ELF-1 (cell line): ENCODE measurements around the gene MPHOSPH8.
"Not testable (repeated sequence)": the region's sequence is repeated elsewhere in the genome, so short reads cannot be mapped to it uniquely, and the experiment has no call there.

Experiments
- DNase-seq: peaks from one replicate; pipeline ENCODE4 v3.0.0-alpha.2; 2016; ENCODE audit warnings: low read depth, low spot score

MPHOSPH8 gene

DNA sequence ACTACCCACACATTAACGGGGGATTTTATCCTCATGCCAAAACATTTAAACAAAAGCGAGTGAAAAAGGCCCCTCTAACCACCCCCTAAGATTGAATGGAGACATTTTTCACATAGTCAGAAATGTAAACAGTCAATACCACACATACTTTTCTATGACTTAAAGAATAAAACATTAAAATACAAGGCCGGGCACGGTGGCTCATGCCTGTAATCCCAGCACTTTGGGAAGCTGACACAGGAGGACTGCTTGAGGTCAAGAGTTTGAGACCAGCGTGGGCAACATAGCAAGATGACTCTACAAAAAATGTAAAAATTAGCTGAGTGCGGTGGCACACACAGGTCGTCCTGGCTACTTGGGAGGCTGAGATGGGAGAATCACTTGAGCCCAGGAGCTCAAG lies 47.3 kb downstream of the MPHOSPH8 start:
- no peak for DNase-seq

- no peak for DNase-seq
Measured at GRCh38 chr13:19681517-19681916, 48.1 kb downstream of the MPHOSPH8 start.

DNA sequence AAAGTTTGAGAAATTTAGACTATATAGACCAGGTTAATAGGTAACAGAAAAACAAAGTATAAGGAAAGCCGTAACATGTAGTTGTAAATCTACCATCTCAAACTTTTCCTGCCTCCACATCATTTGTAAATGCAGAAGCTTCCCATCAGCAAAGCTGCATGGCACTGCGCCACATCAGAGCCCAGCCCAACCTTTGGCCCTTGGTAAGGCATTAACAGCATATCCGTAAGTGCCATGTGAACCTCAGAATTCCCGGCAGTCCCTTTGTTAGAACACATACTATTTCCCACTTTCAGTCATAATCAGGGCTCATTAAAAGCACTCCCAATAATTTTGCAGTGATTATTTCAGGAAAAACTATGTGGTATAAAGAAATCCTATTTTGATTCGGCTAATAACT lies 51.6 kb downstream of the MPHOSPH8 start:
- no peak for DNase-seq

- DNase-seq: no peak
Measured at GRCh38 chr13:19685437-19685836, 52.0 kb downstream of the MPHOSPH8 start.

GRCh38 chr13:19691447-19691846 lies 58.0 kb downstream of the MPHOSPH8 start:
- not testable (repeated sequence) for DNase-seq

GRCh38 chr13:19695428-19695827 lies 62.0 kb downstream of the MPHOSPH8 start:
- DNase-seq: no peak

GRCh38 chr13:19695829-19696228 lies 62.4 kb downstream of the MPHOSPH8 start:
- DNase-seq: peak; percentile 13

DNA sequence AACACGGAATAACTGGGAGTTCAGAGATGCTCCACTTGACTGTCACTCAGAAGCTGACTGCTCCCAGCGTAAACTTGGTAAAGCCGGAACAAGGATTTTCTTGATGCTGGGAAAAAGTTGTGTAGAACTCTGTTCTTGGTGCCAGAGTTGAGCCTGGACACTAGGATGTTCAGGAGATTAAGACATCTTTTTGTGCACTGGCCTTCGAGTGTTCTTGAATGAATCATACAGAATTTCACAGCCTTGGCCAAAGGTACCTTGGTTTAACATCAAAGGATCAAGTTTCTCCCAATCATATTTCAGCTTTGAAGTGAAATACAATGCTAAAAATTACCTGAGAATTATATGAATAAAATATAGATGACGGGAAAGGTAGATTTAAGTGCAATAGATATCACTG lies 67.5 kb downstream of the MPHOSPH8 start:
- not testable (repeated sequence) for DNase-seq

GRCh38 chr13:19701619-19702018 lies 68.2 kb downstream of the MPHOSPH8 start:
- not testable (repeated sequence) for DNase-seq

DNA sequence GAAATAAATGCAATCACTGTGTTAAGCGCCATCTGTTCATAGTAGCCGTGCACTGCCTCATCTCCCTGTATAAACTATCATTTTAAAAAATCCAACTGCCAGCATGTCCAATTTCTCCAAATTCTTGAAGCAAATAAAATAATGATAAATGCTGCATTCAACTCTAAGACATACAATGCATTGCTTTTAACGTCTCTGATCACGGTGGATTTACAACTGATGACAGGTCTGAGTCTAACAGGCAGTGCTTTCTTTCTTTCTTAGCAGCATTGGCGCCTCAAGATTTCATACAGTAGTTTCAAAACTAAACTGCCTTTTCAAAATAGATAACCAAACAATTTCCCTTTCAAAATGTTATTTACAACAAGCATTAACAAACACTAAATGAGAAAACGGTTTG lies 70.8 kb downstream of the MPHOSPH8 start:
- not testable (repeated sequence) for DNase-seq

DNA sequence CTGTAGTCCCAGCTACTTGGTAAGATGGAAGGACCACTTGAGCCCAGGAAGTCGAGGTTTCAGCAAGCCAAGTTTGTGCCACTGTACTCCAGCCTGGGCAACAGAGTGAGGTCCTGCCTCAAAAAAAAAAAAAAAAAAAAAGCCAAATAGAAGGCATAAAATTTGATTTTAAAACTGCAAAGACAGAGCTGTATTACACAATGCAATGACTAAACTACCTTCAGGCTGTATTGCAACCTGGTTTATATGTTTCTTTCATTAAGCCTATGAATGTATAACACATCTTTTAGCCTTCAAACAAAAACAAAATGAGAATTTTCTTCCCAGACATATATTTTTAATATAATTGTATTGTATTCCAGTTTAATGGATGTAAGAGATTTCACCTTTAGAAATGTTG lies 75.6 kb downstream of the MPHOSPH8 start:
- not testable (repeated sequence) for DNase-seq

GRCh38 chr13:19709782-19710181 lies 76.3 kb downstream of the MPHOSPH8 start:
- not testable (repeated sequence) for DNase-seq

DNA sequence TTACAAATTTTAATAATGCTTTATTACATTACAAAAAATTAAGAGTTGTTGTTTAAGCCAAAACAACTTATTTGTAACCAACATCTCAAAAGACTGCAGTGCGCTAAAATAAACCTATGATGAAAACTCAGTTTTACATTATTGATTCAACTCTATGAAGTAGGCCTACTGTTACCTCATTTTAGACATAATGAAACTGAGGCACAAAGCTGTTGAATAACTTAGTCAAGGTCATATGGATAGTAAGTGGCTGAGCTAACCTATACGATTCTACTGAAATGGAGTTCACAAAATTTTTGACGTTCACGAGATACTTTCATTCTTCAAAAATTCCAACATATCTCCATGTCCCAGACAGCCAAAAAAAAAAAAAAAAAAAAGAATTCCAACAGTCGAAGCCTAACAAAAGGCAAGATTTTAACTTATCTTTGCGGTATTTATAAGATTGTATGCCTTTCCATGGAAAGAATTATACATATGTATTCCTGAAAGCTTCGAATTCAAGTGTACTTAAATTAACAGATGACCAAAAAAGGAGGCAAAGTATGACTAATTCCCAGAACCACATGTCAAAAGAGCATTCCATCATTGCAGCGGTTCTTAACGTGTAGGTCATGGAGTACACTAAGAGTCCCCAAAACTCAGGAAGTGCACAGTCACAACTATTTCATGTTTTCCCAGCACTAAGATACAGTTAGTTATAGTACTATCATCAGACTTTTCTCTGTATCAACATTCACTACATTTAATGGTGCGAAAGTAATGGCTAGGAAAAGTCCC lies 79.9 kb downstream of the MPHOSPH8 start:
- DNase-seq: no peak

- DNase-seq: no peak
Measured at GRCh38 chr13:19720039-19720438, 86.6 kb downstream of the MPHOSPH8 start.
